GM11168 (cell line): ENCODE measurements around the gene CEP95.
"Not testable (repeated sequence)": the region's sequence is repeated elsewhere in the genome, so short reads cannot be mapped to it uniquely, and the experiment has no call there.

Experiments used
- in situ Hi-C: fragments of 300-500 bp; cut with MboI; formaldehyde crosslinking; loops from one replicate; pipeline ENCODE4 v1.12.0; 2022; ENCODE audit warnings: low sequenced_read_pairs; ENCODE audit not compliant: unreplicated experiment

CEP95 gene

GRCh38 chr17:64492481-64493109 is 14.2 kb upstream of the CEP95 start:
- in situ Hi-C loops: loop anchor here (5.0 kb wide), 2 partner anchors 70 to 180 kb away; no protein-coding TSS in a partner anchor

- in situ Hi-C loops: loop anchor here (5.0 kb wide), 2 partner anchors 72 to 182 kb away; no protein-coding TSS in a partner anchor
Observed at GRCh38 chr17:64494121-64494520, 12.7 kb upstream of the CEP95 start.

- in situ Hi-C loops: not testable (repeated sequence)
Observed at GRCh38 chr17:64495300-64495699, 11.5 kb upstream of the CEP95 start.

GRCh38 chr17:64496348-64496785 is 10.4 kb upstream of the CEP95 start:
- in situ Hi-C loops: no loop called here

GRCh38 chr17:64496786-64497564 is 9.8 kb upstream of the CEP95 start, which contains the start of gene POLG2:
Gene POLG2 (minus strand): TSS chr17:64497054. CDS start chr17:64496968, 86 bp downstream.
- in situ Hi-C loops: no loop called here

- in situ Hi-C loops: no loop called here
Observed at GRCh38 chr17:64497565-64498035, 9.2 kb upstream of the CEP95 start.

GRCh38 chr17:64498308-64499203 is 8.2 kb upstream of the CEP95 start:
- in situ Hi-C loops: no loop called here

GRCh38 chr17:64499805-64500486 is 6.8 kb upstream of the CEP95 start:
- in situ Hi-C loops: no loop called here

- in situ Hi-C loops: no loop called here
Observed at GRCh38 chr17:64500487-64500859, 6.3 kb upstream of the CEP95 start.

- in situ Hi-C loops: no loop called here
Observed at GRCh38 chr17:64500862-64501765, 5.7 kb upstream of the CEP95 start.

- in situ Hi-C loops: no loop called here
Observed at GRCh38 chr17:64502021-64502420, 4.8 kb upstream of the CEP95 start.

GRCh38 chr17:64502809-64503208 is 4.0 kb upstream of the CEP95 start:
- in situ Hi-C loops: no loop called here

- in situ Hi-C loops: no loop called here
Observed at GRCh38 chr17:64503341-64503740, 3.4 kb upstream of the CEP95 start.

GRCh38 chr17:64503821-64504768 is 2.7 kb upstream of the CEP95 start:
- in situ Hi-C loops: no loop called here

- in situ Hi-C loops: no loop called here
Observed at GRCh38 chr17:64504769-64505339, 1.9 kb upstream of the CEP95 start.

- in situ Hi-C loops: no loop called here
Observed at GRCh38 chr17:64505340-64506200, 1.2 kb upstream of the CEP95 start.

- in situ Hi-C loops: no loop called here
Observed at GRCh38 chr17:64506201-64506575, 589 bp upstream of the CEP95 start, which contains the start of gene DDX5. Gene DDX5 (minus strand): TSS chr17:64506289. CDS start chr17:64506119, 170 bp downstream.
